Subcutaneous abdominal adipose tissue (tissue), 5 donors: ENCODE measurements around the gene DNAH8.

ENCODE experiments used
- H3K27ac ChIP-seq: one replicate; pipeline ENCODE4 v1.7.0; 2013; ENCODE audit warnings: low read depth, mild to moderate bottlenecking, inconsistent platforms, low read length, moderate library complexity
- H3K27me3 ChIP-seq, 5 donors: one replicate each; pipeline ENCODE4 v1.7.0; 2013; ENCODE audit warnings: low read length in 5 of 5, inconsistent platforms in 1 of 5; ENCODE audit not compliant: control insufficient read depth in 5 of 5, insufficient read depth in 4 of 5
- H3K36me3 ChIP-seq, 5 donors: one replicate each; pipeline ENCODE4 v1.7.0; 2013; ENCODE audit warnings: low read length in 5 of 5; ENCODE audit not compliant: control insufficient read depth in 5 of 5, insufficient read depth in 5 of 5
- H3K4me1 ChIP-seq, 5 donors: one replicate each; pipeline ENCODE4 v1.7.0; 2013; ENCODE audit warnings: low read length in 5 of 5, mild to moderate bottlenecking in 3 of 5, moderate library complexity in 1 of 5; ENCODE audit not compliant: control insufficient read depth in 5 of 5, insufficient read depth in 5 of 5
- H3K4me3 ChIP-seq, 5 donors: one replicate each; pipeline ENCODE4 v1.7.0; 2013; ENCODE audit warnings: low read length in 5 of 5, low read depth in 1 of 5
- H3K9ac ChIP-seq, 5 donors: one replicate each; pipeline ENCODE4 v1.7.0; 2013; ENCODE audit warnings: low read length in 5 of 5, mild to moderate bottlenecking in 4 of 5, moderate library complexity in 3 of 5
- H3K9me3 ChIP-seq, 5 donors: one replicate each; pipeline ENCODE4 v1.7.0; 2013; ENCODE audit warnings: low read length in 5 of 5; ENCODE audit not compliant: control insufficient read depth in 5 of 5
- donor health status: healthy.
- donor health status: healthy.
- donor health status: healthy.
- donor health status: healthy.
- donor health status: healthy.

DNAH8 gene

DNA sequence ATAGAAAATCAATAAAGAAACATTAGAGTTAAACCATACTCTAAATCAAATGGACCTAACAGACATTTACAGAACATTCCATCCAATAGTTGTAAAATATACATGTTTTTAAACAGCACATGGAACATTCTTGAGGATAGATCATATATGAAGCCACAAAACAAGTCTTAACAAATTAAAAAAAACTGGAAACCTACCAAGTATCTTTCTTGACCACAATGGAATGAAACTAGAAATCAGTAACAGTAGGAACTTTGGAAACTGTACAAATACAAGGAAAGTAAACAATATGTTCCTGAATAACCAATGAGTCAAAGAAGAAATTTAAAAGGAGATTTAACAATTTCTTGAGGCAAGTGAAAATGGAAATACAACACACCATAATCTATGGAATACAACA, 242.3 kb downstream of the DNAH8 start:
- peaks cover 0 to 10% (median 8%) of the 10 kb centered on the region in 5 donors for H3K4me1 ChIP-seq
- H3K9ac ChIP-seq: no peak overlapping the region
- no peaks in the 10 kb centered on the region for H3K36me3 ChIP-seq
- peaks cover 0 to 5% (median 3%) of the 10 kb centered on the region in 5 donors for H3K9me3 ChIP-seq
- H3K27ac ChIP-seq: no peak overlapping the region
- H3K4me3 ChIP-seq: no peak overlapping the region
- peaks cover 0 to 3% (median 0%) of the 10 kb centered on the region in 5 donors for H3K27me3 ChIP-seq

DNA sequence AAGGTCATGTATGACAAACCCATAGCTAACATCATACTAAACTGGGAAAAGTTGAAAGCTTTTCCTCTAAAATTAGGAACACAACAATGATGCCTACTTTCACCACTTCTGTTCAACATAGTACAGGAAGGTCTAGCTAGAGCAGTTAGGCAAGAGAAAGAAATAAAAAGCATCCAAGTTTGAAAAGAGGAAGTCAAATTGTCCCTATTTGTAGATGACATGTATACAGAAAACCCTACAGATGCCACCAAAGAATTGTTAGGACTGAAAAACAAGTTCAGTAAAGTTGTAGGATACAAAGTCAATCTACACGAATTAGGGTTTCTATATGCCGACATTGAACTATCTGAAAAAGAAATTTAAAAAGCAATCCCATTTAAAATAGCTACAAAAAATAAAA, 244.0 kb downstream of the DNAH8 start:
- no peak overlapping the region for H3K9ac ChIP-seq
- H3K4me3 ChIP-seq: no peak overlapping the region
- no peaks in the 10 kb centered on the region for H3K27me3 ChIP-seq
- no peak overlapping the region for H3K27ac ChIP-seq
- peaks cover 0 to 5% (median 3%) of the 10 kb centered on the region in 5 donors for H3K9me3 ChIP-seq
- H3K4me1 ChIP-seq: peaks cover 0 to 10% (median 8%) of the 10 kb centered on the region in 5 donors
- no peaks in the 10 kb centered on the region for H3K36me3 ChIP-seq

GRCh38 chr6:38968702-38969149, 253.6 kb downstream of the DNAH8 start:
- Histone ChIP-seq H3K27ac (no peak overlapping the region), H3K27me3 (no peaks in the 10 kb centered on the region), H3K9ac (no peak overlapping the region), H3K36me3 (no peaks in the 10 kb centered on the region), H3K4me3 (no peak overlapping the region), H3K4me1 (no peaks in the 10 kb centered on the region), H3K9me3 (no peaks in the 10 kb centered on the region)

GRCh38 chr6:38973178-38974057, 258.3 kb downstream of the DNAH8 start:
- no peaks in the 10 kb centered on the region for H3K36me3 ChIP-seq
- H3K9me3 ChIP-seq: no peaks in the 10 kb centered on the region
- H3K27me3 ChIP-seq: peaks cover 0 to 9% (median 5%) of the 10 kb centered on the region in 5 donors
- no peak overlapping the region for H3K27ac ChIP-seq
- H3K9ac ChIP-seq: no peak overlapping the region
- no peak overlapping the region for H3K4me3 ChIP-seq
- peaks cover 0 to 6% (median 0%) of the 10 kb centered on the region in 5 donors for H3K4me1 ChIP-seq

DNA sequence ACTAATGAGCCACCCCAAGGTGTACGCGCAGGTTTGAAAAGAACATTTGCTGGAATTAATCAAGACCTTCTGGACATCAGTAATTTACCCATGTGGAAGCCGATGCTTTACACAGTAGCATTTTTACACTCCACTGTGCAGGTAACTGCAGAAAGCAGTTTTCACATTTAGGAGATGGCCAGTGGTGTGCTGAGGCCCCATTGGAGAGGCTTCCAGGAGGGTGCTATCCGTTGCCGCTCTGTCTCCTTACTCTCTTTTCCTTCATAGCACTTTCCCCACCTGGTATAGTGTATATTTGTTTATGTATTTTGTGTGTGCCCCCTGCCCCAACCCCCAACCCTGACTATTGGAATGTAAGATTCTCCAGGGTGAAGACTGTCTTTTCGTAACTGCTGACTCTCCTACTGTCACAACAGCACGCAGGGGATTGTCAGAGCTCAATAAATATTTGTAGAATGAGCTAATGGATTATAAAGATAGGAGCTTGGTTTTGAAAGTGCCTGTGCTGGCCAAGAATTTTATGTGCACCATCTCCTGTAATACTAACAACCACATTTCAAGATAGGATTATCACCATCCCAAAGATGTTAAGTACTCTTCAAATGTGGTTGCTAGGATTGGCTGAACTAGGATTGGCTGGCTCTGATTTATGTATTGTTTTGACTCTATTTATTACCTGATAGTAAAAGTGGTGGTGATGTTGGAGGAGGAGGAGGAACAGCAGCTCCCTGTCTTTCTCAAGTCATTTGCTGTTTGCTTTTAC, 259.5 kb downstream of the DNAH8 start:
- H3K4me1 ChIP-seq: peaks cover 0 to 6% (median 0%) of the 10 kb centered on the region in 5 donors
- no peaks in the 10 kb centered on the region for H3K9me3 ChIP-seq
- no peak overlapping the region for H3K9ac ChIP-seq
- H3K36me3 ChIP-seq: no peaks in the 10 kb centered on the region
- H3K27me3 ChIP-seq: peaks cover 0 to 9% (median 5%) of the 10 kb centered on the region in 5 donors
- H3K4me3 ChIP-seq: no peak overlapping the region
- no peak overlapping the region for H3K27ac ChIP-seq

GRCh38 chr6:38975621-38976049, 260.5 kb downstream of the DNAH8 start:
- Histone ChIP-seq H3K4me3 (no peak overlapping the region), H3K9me3 (no peaks in the 10 kb centered on the region), H3K36me3 (no peaks in the 10 kb centered on the region), H3K4me1 (peaks cover 0 to 6% (median 0%) of the 10 kb centered on the region in 5 donors), H3K9ac (no peak overlapping the region), H3K27me3 (peaks cover 0 to 11% (median 5%) of the 10 kb centered on the region in 5 donors), H3K27ac (no peak overlapping the region)

GRCh38 chr6:38976051-38976450, 260.9 kb downstream of the DNAH8 start:
- H3K9me3 ChIP-seq: no peaks in the 10 kb centered on the region
- H3K27me3 ChIP-seq: peaks cover 0 to 11% (median 5%) of the 10 kb centered on the region in 5 donors
- H3K4me1 ChIP-seq: peaks cover 0 to 6% (median 0%) of the 10 kb centered on the region in 5 donors
- no peak overlapping the region for H3K4me3 ChIP-seq
- no peak overlapping the region for H3K9ac ChIP-seq
- H3K27ac ChIP-seq: no peak overlapping the region
- H3K36me3 ChIP-seq: no peaks in the 10 kb centered on the region

DNA sequence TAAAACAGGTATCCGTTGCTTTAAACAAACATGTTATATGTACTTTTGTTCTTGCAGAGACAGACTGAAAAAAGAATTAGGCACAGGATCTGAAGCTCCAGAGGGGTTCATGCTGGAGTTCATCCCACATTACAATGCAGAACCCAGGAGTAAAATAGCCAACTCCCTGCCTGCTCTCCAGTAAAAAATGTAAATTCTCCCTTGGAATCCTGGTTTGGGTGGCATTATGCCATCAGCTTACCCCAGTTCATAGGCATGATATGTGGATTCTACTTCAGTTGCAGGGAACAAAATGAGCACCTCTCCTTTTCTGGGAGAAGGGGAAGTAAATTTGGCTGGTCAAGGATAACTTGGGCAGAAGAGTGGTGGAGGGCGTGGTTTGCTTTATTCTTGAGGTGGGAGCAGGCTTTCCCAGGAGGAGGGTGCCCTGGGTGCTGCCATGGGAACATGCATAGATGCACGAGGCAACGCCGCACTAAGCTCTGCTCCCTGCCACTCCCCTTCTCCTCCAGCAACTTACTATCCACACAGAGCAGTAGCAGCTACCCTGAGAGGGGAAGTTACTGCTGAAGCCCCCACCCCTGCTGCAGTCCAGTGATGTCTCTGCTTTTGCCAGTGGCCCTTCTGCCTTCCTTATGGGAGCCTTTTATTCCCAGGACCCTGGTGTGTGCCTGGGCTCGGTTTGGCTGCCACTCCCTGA, 261.8 kb downstream of the DNAH8 start:
- H3K9me3 ChIP-seq: no peaks in the 10 kb centered on the region
- H3K4me3 ChIP-seq: no peak overlapping the region
- no peak overlapping the region for H3K27ac ChIP-seq
- no peak overlapping the region for H3K9ac ChIP-seq
- H3K4me1 ChIP-seq: peaks cover 0 to 6% (median 0%) of the 10 kb centered on the region in 5 donors
- peaks cover 0 to 13% (median 5%) of the 10 kb centered on the region in 5 donors for H3K27me3 ChIP-seq
- no peaks in the 10 kb centered on the region for H3K36me3 ChIP-seq

DNA sequence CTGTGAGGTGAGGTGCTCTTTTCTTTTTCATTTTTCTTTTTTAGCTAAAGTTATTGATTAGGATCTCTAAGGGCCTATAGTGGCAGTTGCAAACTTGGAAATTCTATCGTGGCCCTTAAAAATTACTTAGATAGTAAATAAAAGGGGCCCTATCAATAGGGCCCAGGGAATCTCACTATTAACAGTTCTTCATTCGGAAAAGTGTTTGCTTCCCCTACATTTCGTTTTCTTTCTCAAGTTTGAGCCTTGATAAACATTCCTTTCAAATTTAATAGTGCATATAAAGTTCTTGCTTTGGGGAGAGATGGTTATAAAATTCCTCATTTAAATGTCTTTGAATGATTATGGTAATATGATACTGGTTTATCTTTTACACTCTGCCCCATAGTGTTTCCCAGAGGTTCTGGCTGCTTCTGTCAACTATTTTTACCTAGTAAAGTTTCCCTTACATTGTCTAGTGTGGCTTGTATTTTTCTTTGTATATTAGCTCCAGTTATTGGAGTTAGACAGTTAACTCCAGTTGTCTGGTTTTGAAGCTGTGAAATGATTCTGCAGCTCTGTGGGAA, 263.1 kb downstream of the DNAH8 start:
- H3K9ac ChIP-seq: no peak overlapping the region
- H3K9me3 ChIP-seq: no peaks in the 10 kb centered on the region
- peaks cover 0 to 17% (median 8%) of the 10 kb centered on the region in 5 donors for H3K27me3 ChIP-seq
- H3K4me1 ChIP-seq: peaks cover 0 to 6% (median 0%) of the 10 kb centered on the region in 5 donors
- H3K27ac ChIP-seq: no peak overlapping the region
- H3K36me3 ChIP-seq: no peaks in the 10 kb centered on the region
- no peak overlapping the region for H3K4me3 ChIP-seq
